LHCN-M2 (cell line): ENCODE data around the gene KRTAP10-5. TPM values are rescaled to one million over a fixed set of nuclear protein-coding genes. Genes with fewer than 3 reads are reported as not detected.
"Not testable (repeated sequence)": the region's sequence is repeated elsewhere in the genome, so short reads cannot be mapped to it uniquely, and the experiment has no call there.

Source experiments
- DNase-seq: peaks from one replicate; pipeline ENCODE4 v3.0.0-alpha.2; 2012; ENCODE audit warnings: low read depth
- total RNA-seq: library from RNA; depleted of rRNA; stranded (reverse); fragments of >200 nt; gene quantifications from 2 replicates; pipeline ENCODE4 v1.2.3, GENCODE V29; 2014

Gene KRTAP10-5
- total RNA-seq, 1 experiment from 2014 or later: not detected

DNA sequence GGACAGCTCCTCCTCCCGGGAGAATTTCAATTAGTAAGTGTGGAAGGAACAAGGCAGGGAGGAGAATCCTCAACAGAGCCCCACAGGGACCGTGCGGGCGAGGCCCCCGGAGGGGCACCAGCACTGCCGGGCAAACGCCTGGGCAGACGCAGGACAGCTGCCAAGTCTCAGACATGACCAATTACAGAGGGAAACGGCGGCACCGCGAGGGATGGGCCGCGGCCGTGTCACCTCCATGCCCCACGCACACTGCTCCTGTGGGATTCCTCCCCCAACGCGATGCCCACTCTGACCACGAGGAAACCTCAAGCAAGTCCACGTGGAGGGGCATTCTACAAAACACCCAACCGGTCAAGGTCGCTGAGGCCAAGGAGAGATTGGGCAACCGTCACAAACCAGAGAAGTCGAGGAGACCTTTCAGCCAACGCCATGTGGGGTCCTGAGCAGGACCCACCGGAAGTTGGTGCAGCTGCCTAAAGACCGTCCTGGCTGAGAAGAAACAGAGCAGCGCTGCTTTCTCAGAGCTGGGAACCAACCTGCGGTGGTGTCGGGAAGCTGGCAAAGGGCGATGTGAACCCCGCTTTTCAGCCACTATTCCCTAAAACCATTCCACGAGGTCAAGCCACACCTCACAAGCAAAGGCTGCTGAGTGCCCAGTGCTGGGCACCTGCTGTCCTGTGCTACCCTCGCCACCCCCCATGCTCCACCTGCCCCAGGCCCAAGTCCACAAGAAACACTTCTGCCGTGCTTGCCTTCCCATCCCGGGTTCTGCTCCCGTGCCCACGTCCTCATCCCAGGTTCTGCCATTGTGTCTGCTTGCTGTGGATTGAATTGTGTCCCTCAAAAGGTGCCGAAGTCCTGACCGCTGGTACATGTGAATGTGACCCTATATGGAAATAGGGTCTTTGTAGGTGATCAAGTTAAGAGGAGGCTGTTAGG, 8.3 kb downstream of the KRTAP10-5 start:
- no peak for DNase-seq

GRCh38 chr21:44571296-44571695, 9.1 kb downstream of the KRTAP10-5 start:
- DNase-seq: no peak

GRCh38 chr21:44569861-44570517, 10.4 kb downstream of the KRTAP10-5 start:
- DNase-seq: no peak

DNA sequence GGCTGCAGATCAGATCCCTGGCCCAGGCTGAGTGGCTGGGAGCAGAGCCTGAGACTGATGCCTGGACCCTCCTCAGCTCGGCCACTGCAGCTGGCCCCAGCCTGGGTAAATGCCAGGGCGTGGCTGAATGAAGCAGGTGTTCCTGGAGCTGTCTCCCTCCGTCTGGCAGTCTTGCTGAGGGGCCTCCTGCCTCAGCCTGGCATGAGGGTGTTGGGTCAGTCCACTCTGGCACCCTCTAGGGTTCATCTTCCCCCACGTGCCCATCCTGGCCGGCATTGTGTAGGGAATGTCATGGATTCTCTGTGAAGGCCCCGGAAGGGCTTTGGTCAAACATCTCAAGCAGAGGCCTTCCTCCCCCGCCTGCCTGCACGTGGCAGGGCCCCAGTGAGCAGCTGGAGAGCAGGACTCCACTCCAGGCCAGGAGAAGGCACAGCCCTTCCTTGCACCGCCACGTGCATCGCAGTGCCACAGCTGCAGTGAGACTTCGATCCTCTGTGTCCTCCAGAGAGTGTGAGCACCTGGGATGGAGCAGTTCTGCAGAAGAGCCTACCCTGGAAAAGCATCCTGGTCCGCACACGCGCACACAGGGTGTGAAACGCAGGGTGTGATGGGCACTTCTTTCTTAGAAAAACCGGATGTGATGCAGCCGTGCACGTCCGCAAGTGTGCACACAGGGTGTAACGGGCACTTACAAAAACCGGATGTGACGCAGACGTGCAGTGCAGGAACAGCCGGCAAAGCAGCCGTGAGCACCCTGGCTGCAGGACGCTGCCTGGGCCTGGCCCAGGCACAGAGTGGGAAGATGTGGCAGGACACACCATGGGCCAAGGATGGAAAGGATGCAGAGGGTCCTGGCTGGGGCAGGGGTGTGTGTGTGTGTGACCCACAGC, 11.5 kb downstream of the KRTAP10-5 start:
- no peak for DNase-seq

- no peak for DNase-seq
Observed at GRCh38 chr21:44568261-44568660, 12.1 kb downstream of the KRTAP10-5 start.

DNA sequence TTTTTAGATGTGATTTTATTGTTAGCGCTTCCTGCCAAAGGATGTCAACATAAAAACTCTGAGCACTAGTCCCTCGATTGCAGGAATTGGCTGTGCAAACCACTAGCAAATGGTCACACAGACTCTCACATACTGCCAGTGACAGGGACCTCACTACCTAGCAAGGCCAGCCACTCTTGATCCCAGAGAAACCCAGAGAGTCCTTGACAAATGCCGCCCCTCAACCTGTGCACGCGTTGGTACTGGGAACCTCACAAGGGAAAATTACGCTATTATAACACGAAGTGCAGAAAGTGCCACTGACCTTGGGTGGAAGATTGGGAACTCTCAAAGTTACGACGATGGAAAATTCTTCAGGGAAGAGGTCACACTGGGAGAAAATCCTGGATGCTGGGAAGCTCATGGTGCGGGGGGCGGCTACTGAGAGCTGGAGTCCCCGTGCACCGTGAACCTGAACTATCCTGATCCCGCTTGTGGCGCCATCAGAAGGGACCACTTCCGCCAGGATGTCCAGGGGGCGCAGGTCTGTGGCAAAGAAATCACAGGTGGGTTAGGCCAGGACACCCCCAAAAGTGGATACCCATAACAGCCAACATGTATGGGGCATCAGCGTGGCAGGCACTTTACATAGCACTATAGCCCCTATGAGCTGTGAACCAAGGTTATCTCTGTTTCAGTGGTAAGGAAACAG, 12.8 kb downstream of the KRTAP10-5 start:
- DNase-seq: no peak

GRCh38 chr21:44566403-44566802, 14.0 kb downstream of the KRTAP10-5 start:
- DNase-seq: no peak

- no peak for DNase-seq
Observed at GRCh38 chr21:44564886-44565598, 15.4 kb downstream of the KRTAP10-5 start.

DNA sequence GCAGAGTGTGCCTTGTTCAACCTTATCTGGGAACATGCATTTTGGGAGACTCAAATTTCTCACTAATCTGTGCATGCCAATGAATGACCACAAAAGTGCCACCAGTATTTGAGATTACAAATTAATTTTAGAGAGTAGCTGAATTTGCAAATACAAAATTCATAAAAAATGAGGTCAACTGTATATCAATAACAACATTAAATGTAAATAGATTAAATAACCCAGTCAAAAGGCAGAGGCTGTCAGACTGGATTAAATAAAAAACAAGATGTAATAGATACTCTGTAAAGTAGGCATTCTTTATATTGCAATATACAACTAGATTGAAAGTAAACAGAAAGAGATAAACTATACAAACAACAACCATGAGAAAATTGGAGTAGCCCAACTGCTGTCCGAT, 16.3 kb downstream of the KRTAP10-5 start:
- no peak for DNase-seq

DNA sequence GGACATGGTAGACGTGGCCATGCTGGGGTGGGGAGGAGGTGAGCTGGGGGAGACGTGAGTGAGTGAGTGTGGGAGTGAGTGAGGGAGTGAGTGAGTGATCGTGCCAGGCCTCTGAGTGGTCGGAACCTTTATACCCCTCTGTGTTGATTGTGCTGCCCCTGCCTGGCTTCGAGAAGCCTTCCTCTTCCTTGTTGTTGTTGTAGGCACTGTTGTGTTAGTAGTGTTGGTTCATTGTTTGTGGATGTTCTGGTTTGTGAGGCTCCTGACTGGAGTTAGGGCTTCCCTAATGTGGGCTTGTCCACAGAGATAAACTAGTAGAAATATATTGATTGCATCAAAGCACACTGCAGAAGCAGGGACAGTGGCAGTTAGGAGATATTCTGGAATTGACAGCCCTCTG, 21.7 kb downstream of the KRTAP10-5 start, which contains the start of gene KRTAP10-3:
Gene KRTAP10-3, minus strand, starts transcription at position 101 of the 400 bp plus-strand sequence. Its CDS starts 80 bp downstream, at position 21.
- DNase-seq: no peak

DNA sequence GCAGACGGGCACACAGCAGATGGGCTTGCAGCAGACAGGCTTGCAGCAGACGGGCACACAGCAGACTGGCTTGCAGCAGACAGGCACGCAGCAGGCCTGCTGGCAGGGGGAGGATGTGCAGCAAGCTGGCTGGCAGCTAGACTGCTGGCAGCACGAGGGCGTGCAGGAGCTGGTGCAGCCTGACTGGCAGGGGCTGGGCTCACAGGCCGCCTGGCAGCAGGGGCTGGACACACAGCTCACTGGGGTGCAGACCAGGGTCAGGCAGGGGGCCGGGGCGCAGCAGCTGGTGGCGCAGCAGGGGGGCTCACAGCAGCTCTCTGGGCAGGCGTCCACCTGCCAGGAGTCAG, 22.1 kb downstream of the KRTAP10-5 start:
- not testable (repeated sequence) for DNase-seq

DNA sequence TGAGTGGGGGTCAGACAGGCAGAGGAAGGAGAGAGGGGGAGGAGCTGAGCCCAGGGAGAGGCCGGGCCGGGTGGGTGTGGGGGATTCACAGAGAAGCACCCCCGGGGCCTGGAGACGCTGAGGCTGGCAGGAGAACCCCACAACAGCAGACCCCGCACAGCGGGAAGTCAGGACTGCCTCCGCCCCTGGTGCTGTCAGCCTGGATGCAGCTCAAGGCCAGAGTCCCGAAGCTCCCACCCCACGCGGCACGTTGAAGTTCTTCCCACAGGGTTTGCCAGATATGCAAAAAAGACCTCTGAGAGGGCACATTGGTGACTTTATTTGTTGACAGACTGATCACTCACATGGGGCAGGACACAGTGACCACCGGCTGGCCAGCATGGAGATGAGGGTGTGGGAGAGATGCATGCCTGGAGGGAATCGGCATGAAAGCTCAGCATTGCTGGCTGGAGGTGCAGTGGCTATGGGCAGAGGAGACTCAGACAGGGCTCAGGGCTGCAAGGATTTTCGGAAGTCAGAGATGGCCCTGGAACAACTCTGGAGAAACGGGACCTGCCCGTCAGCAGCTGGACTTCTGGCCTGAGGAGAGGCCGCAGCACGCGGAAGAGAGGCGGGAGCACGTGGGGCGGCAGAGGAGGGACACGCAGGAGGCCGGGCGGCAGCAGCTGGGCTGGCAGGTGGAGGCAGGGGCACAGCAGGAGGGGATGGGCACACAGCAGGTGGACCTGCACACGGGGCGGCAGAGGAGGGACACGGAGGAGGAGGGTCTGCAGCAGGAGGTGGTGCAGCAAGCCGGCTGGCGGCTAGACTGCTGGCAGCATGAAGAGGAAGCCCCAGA, 22.7 kb downstream of the KRTAP10-5 start:
- no peak for DNase-seq

DNA sequence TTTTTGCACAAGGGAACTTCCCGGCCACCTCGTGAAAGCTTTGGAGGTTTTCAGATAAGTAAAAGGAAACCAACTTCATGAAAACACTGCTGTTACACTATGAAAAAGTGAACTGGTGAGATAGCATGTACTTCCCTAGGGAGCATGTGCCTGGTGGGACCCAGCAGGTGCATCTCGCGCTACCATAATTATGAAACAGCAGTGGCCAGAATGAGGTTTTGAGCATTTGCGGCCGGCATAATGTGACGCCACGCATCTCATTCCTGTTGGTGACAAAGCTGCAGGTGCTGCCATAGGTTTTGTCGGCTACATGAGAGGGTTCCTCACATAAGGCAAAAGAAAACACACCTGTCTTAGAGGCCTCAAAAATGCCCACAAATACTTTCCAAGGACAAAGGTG, 23.5 kb downstream of the KRTAP10-5 start:
- no peak for DNase-seq

- no peak for DNase-seq
Observed at GRCh38 chr21:44555200-44555875, 25.1 kb downstream of the KRTAP10-5 start.

DNA sequence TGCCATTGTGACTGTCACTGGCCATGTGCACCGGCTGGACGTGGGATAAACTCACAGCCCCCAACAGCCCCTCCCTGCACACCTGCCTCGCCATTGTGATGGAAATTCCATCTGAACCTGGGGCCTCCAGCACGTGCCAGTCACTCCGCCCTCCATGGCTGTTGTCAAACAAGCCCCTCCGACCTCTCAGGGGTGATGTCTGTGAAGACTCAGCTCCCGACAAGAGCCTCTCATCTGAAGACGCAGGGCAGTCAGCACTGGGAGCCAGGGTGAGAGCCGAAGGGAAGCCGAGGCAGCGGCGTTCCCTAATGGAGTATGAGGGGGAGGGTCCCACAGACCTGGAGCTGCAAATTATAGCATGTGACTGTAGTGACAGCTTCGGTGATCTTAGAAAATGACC, 27.7 kb downstream of the KRTAP10-5 start:
- no peak for DNase-seq

DNA sequence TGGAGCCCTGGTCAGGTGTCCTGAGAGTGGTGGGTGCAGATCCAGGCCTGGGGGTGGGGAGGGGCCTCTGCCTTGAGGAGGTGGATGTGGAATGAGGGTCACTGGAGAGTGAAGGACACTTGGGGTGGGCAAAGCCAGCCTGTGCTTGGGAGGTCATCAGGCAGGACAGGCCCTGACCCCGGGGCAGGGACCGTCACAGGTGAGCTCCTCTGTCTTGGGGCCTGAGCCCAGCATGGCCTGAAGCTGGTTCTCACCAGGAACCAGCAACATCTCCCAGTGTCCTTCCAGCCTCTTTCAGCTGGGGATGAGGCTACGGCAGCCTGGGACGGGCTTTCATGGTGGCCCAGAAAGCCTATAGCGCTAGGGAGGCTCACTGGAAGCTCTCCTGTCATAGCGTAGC, 28.3 kb downstream of the KRTAP10-5 start:
- DNase-seq: no peak

GRCh38 chr21:44551340-44551961, 29.0 kb downstream of the KRTAP10-5 start, which contains the start of gene KRTAP10-2:
TSS of gene KRTAP10-2 (minus strand) at chr21:44551505. CDS start at chr21:44551458, 47 bp downstream.
- no peak for DNase-seq

GRCh38 chr21:44550807-44551206, 29.6 kb downstream of the KRTAP10-5 start:
- peak; percentile 8 for DNase-seq
